H1 (cell line): Measurements from ENCODE around the gene HOGA1. TPM values are rescaled to one million over a fixed set of nuclear protein-coding genes. Genes with fewer than 3 reads are reported as not detected.
A peak's percentile ranks its signal among the peaks of the same experiment; 100 is the strongest.

Experiments used
- CTCF ChIA-PET: fragments of 300-600 bp; sonication (Branson Sonifier 250); formaldehyde crosslinking; loops from one replicate; lab custom pipeline; 2021; ENCODE audit not compliant: partially characterized antibody; lab: Charles Lee
- POLR2A ChIA-PET: fragments of 300-600 bp; sonication (Branson Sonifier 250); formaldehyde crosslinking; loops from one replicate; lab custom pipeline; 2021; ENCODE audit warnings: inconsistent platforms; ENCODE audit not compliant: partially characterized antibody; lab: Charles Lee
- DNase-seq, 2 experiments: peaks; one replicate each; pipeline versions ENCODE4 v3.0.0 to v3.0.0-alpha.2; 2010 to 2022; ENCODE audit warnings: low spot score in 2 of 2, low read depth in 1 of 2, mixed read lengths in 1 of 2
- FAIRE-seq: peaks from 2 replicates; lab custom pipeline; 2011; peaks lifted over from hg19 to GRCh38; lab: Jason Lieb, UNC
- H2AFZ ChIP-seq: 2 replicates; pipeline ENCODE4 v1.8.1; 2012; ENCODE audit warnings: low read length, inconsistent platforms
- H2AK5ac ChIP-seq: 2 replicates; pipeline ENCODE4 v1.6.1; 2013; ENCODE audit warnings: low read depth, low read length
- H2BK120ac ChIP-seq: replicated peaks from 2 replicates; pipeline ENCODE3; 2013; ENCODE audit warnings: low read depth, low read length, inconsistent platforms
- H2BK12ac ChIP-seq: 2 replicates; pipeline ENCODE4 v1.6.1; 2013; ENCODE audit warnings: low read depth, low read length
- H2BK15ac ChIP-seq: 2 replicates; pipeline ENCODE4 v1.6.1; 2013; ENCODE audit warnings: low read length
- H2BK20ac ChIP-seq: 2 replicates; pipeline ENCODE4 v1.6.1; 2013; ENCODE audit warnings: low read length
- H2BK5ac ChIP-seq: 2 replicates; pipeline ENCODE4 v1.6.1; 2013; ENCODE audit warnings: low read depth, low read length
- H3K14ac ChIP-seq: 2 replicates; pipeline ENCODE4 v1.6.1; 2013; ENCODE audit warnings: inconsistent platforms; ENCODE audit not compliant: insufficient read length
- H3K18ac ChIP-seq: 2 replicates; pipeline ENCODE4 v1.6.1; 2013; ENCODE audit warnings: low read length; ENCODE audit errors: extremely low read depth
- H3K23ac ChIP-seq: 2 replicates; pipeline ENCODE4 v1.6.1; 2013; ENCODE audit warnings: inconsistent platforms; ENCODE audit not compliant: insufficient read length
- H3K23me2 ChIP-seq: 2 replicates; pipeline ENCODE4 v1.6.1; 2013; ENCODE audit warnings: low read depth, low read length
- H3K27ac ChIP-seq: 2 replicates; pipeline ENCODE4 v1.6.1; 2011; ENCODE audit warnings: low read depth, low read length, inconsistent platforms
- H3K27me3 ChIP-seq, 4 experiments: replicated peaks in 1 of 4; 1 replicate in 1 of 4; 2 replicates in 3 of 4; pipeline versions ENCODE4 v1.6.1 to v1.8.1; 2011 to 2013; ENCODE audit warnings: low read length in 3 of 4, mild to moderate bottlenecking in 3 of 4, inconsistent platforms in 2 of 4, mixed read lengths in 2 of 4, moderate library complexity in 1 of 4; ENCODE audit not compliant: control insufficient read depth in 3 of 4, insufficient read depth in 3 of 4; ENCODE audit errors: extremely low read depth in 1 of 4
- H3K36me3 ChIP-seq, 4 experiments: 2 replicates each; pipeline versions ENCODE4 v1.6.1 to v1.8.1; 2011 to 2013; ENCODE audit warnings: mild to moderate bottlenecking in 4 of 4, low read length in 3 of 4, moderate library complexity in 2 of 4, control low read depth in 1 of 4, inconsistent platforms in 1 of 4; ENCODE audit not compliant: insufficient read depth in 4 of 4, control insufficient read depth in 2 of 4
- H3K4ac ChIP-seq: replicated peaks from 2 replicates; pipeline ENCODE3; 2013; ENCODE audit warnings: low read length, low read depth, mixed read lengths, inconsistent platforms; ENCODE audit not compliant: insufficient read length
- H3K4me1 ChIP-seq, 4 experiments: replicated peaks in 1 of 4; 1 replicate in 1 of 4; 2 replicates in 3 of 4; pipeline versions ENCODE4 v1.6.1 to v1.8.1; 2011 to 2013; ENCODE audit warnings: low read length in 3 of 4, inconsistent platforms in 2 of 4, mixed read lengths in 1 of 4; ENCODE audit not compliant: insufficient read depth in 4 of 4, control insufficient read depth in 3 of 4
- H3K4me2 ChIP-seq, 2 experiments: 2 replicates each; pipeline versions ENCODE4 v1.6.1 to v1.8.1; 2011 to 2013; ENCODE audit warnings: low read depth in 2 of 2, low read length in 2 of 2, control low read depth in 1 of 2, inconsistent platforms in 1 of 2, mild to moderate bottlenecking in 1 of 2; ENCODE audit not compliant: insufficient read depth in 1 of 2
- H3K4me3 ChIP-seq, 4 experiments: fragments of 200-600, 300-600 bp in 1 of 4; sonication (generic), shearing (Covaris generic), sonication (Bioruptor Twin) in 1 of 4; 2 replicates each; pipeline versions ENCODE4 v1.5.1 to v1.8.1; 2011 to 2016; ENCODE audit warnings: low read length in 4 of 4, low read depth in 3 of 4, control low read depth in 2 of 4, inconsistent platforms in 2 of 4, mild to moderate bottlenecking in 2 of 4, mixed read lengths in 1 of 4, moderate library complexity in 1 of 4; ENCODE audit not compliant: insufficient read depth in 2 of 4; ENCODE audit errors: extremely low read depth in 1 of 4
- H3K56ac ChIP-seq: replicated peaks from 2 replicates; pipeline ENCODE3; 2013; ENCODE audit warnings: low read depth, mild to moderate bottlenecking, mixed read lengths, low read length, inconsistent platforms; ENCODE audit not compliant: insufficient read length
- H3K79me1 ChIP-seq: 2 replicates; pipeline ENCODE4 v1.6.1; 2013; ENCODE audit warnings: low read depth, low read length, control low read depth
- H3K79me2 ChIP-seq, 2 experiments: 2 replicates each; pipeline versions ENCODE4 v1.6.1 to v1.8.1; 2012 to 2013; ENCODE audit warnings: low read length in 2 of 2, mild to moderate bottlenecking in 2 of 2, inconsistent platforms in 1 of 2; ENCODE audit not compliant: insufficient read depth in 2 of 2, control insufficient read depth in 1 of 2
- H3K9ac ChIP-seq, 4 experiments: replicated peaks in 1 of 4; 1 replicate in 1 of 4; 2 replicates in 3 of 4; pipeline versions ENCODE4 v1.6.1 to v1.8.1; 2011 to 2013; ENCODE audit warnings: low read depth in 3 of 4, low read length in 3 of 4, control low read depth in 2 of 4, mild to moderate bottlenecking in 2 of 4, moderate library complexity in 2 of 4, inconsistent platforms in 1 of 4; ENCODE audit errors: extremely low read depth in 1 of 4
- H3K9me3 ChIP-seq, 2 experiments: 2 replicates each; pipeline versions ENCODE4 v1.6.1 to v1.8.1; 2012 to 2013; ENCODE audit warnings: mild to moderate bottlenecking in 2 of 2, moderate library complexity in 2 of 2, control low read depth in 1 of 2, inconsistent platforms in 1 of 2, low read depth in 1 of 2, low read length in 1 of 2, mixed read lengths in 1 of 2; ENCODE audit not compliant: insufficient read depth in 2 of 2
- H4K20me1 ChIP-seq, 2 experiments: replicated peaks in 1 of 2; 2 replicates each; pipeline versions ENCODE3 to v1.8.1; 2011 to 2013; ENCODE audit warnings: inconsistent platforms in 2 of 2, low read length in 2 of 2, mild to moderate bottlenecking in 1 of 2; ENCODE audit not compliant: insufficient read depth in 2 of 2, control insufficient read depth in 1 of 2
- H4K5ac ChIP-seq: 2 replicates; pipeline ENCODE4 v1.6.1; 2013; ENCODE audit warnings: low read length, low read depth, mixed read lengths, inconsistent platforms; ENCODE audit not compliant: insufficient read length
- H4K8ac ChIP-seq: 2 replicates; pipeline ENCODE4 v1.8.0; 2013; ENCODE audit warnings: mild to moderate bottlenecking, moderate library complexity, low read length, inconsistent platforms; ENCODE audit not compliant: insufficient read depth; ENCODE audit errors: extremely low read depth
- H4K91ac ChIP-seq: replicated peaks from 2 replicates; pipeline ENCODE3; 2013; ENCODE audit warnings: low read length, mixed read lengths, inconsistent platforms; ENCODE audit not compliant: insufficient read length
- BRCA1 ChIP-seq: IDR thresholded peaks from 2 replicates; pipeline ENCODE4 v1.6.1; 2012; ENCODE audit warnings: low read depth, low read length, improper control_type of control experiment
- FOSL1 ChIP-seq: IDR thresholded peaks from 2 replicates; pipeline ENCODE4 v1.6.1; 2011; ENCODE audit warnings: mild to moderate bottlenecking, low read depth, low read length, moderate library complexity; ENCODE audit not compliant: insufficient read depth
- HDAC6 ChIP-seq: IDR thresholded peaks from one replicate; pipeline ENCODE4 v1.7.1; 2012; ENCODE audit warnings: low read depth, mild to moderate bottlenecking, inconsistent platforms, low read length, moderate library complexity
- JUN ChIP-seq: IDR thresholded peaks from 2 replicates; pipeline ENCODE4 v1.6.1; 2011; ENCODE audit warnings: low read depth, mild to moderate bottlenecking, improper control_type of control experiment, low read length
- KDM1A ChIP-seq: fragments of 200-600, 300-600 bp; sonication (generic); IDR thresholded peaks from 2 replicates; pipeline ENCODE4 v1.7.1; 2016; ENCODE audit warnings: mild to moderate bottlenecking, low read length, borderline replicate concordance
- KDM5A ChIP-seq: fragments of 200-600 bp; IDR thresholded peaks from 2 replicates; pipeline ENCODE4 v1.7.1; 2012; ENCODE audit warnings: mild to moderate bottlenecking, low read length, inconsistent platforms, mixed read lengths
- RNF2 ChIP-seq: fragments of 200-900, 300-1000 bp; sonication (generic); IDR thresholded peaks from 2 replicates; pipeline ENCODE4 v1.7.1; 2016; ENCODE audit warnings: borderline replicate concordance, low read depth, mild to moderate bottlenecking, antibody characterized with exemption, low read length; ENCODE audit not compliant: poor library complexity, severe bottlenecking; ENCODE audit errors: missing control alignments
- SAP30 ChIP-seq: fragments of 300-600 bp; sonication (generic); IDR thresholded peaks from 2 replicates; pipeline ENCODE4 v1.7.1; 2012; ENCODE audit warnings: low read length, moderate library complexity, mild to moderate bottlenecking, inconsistent platforms; ENCODE audit not compliant: insufficient read depth, insufficient replicate concordance
- SRF ChIP-seq: IDR thresholded peaks from 2 replicates; pipeline ENCODE4 v1.6.1; 2011; ENCODE audit warnings: mild to moderate bottlenecking, low read depth, low read length, moderate library complexity
- SUZ12 ChIP-seq: fragments of 200-600 bp; sonication (generic); IDR thresholded peaks from 2 replicates; pipeline ENCODE4 v1.6.1; 2012; ENCODE audit warnings: mild to moderate bottlenecking, inconsistent platforms, low read length, moderate library complexity, mixed read lengths
- TAF1 ChIP-seq: IDR thresholded peaks from 2 replicates; pipeline ENCODE4 v1.6.1; 2011; ENCODE audit warnings: mild to moderate bottlenecking, low read depth, low read length
- TAF7 ChIP-seq: optimal IDR thresholded peaks from 2 replicates; pipeline ENCODE3; 2011; ENCODE audit warnings: low read depth, mild to moderate bottlenecking, inconsistent platforms, low read length, moderate library complexity, borderline replicate concordance
- TBP ChIP-seq: IDR thresholded peaks from 2 replicates; pipeline ENCODE4 v1.6.1; 2011; ENCODE audit warnings: low read depth, low read length, improper control_type of control experiment
- WGBS, 2 experiments: shearing (Covaris generic) in 1 of 2; methylation state at CpG; one replicate each; pipeline versions ENCODE4 v1.1.6 to v1.1.7; 2013 to 2015; ENCODE audit warnings: low lambda C conversion rate in 2 of 2, mixed read lengths in 2 of 2, inconsistent platforms in 1 of 2, low coverage in 1 of 2, missing lambda C conversion rate in 1 of 2; ENCODE audit not compliant: insufficient replicate concordance in 2 of 2, insufficient coverage in 1 of 2, insufficient read length in 1 of 2; ENCODE audit errors: extremely low coverage in 1 of 2, missing lambda C conversion rate in 1 of 2; 5-methylcytosine and 5-hydroxymethylcytosine counted together
- polyA plus RNA-seq, 7 experiments: library from polyadenylated mRNA; depleted of rRNA in 3 of 7; stranded (reverse) in 5 of 7; unstranded in 2 of 7; fragments of >200 nt in 5 of 7; fragments of 200-250 nt in 2 of 7; gene quantifications; 1 replicate in 5 of 7; 2 replicates in 1 of 7; 4 replicates in 1 of 7; pipeline versions ENCODE4 v1.2.1 to v1.2.3, GENCODE V29; 2011 to 2013; ENCODE audit warnings: missing spikeins in 2 of 7, mixed read lengths in 2 of 7
- total RNA-seq: library from RNA; stranded (reverse); fragmentation: NEBNext Ultra II Directional; extraction: Animal tissue kit (Norgen Biotek cat#: 25700); gene quantifications from 2 replicates; pipeline ENCODE4 v1.2.1, GENCODE V29; 2021

HOGA1 gene
- total and polyA plus RNA-seq, 2 of the 8 experiments (the other 6 are each of a cell fraction or from before 2014, with no cell fraction given), result 0.28 to 1.00 TPM

- Histone ChIP-seq H3K4me1 (peaks cover 0 to 21% (median 9%) of the 10 kb centered on the region in 4 experiments; a peak in 6 of 7 replicates), H3K4me3 (no peak overlapping the region), H4K20me1 (no peaks in the 10 kb centered on the region), H3K27ac (0 out of 2 replicates have a peak overlapping the region, but pooled peaks have one; percentile 13), H3K56ac (no peak overlapping the region), H4K91ac (peak overlapping the region; percentile 46), H2AK5ac (peak overlapping the region; percentile 26; the same call in 1 of the 2 replicates), H3K79me2 (peaks cover 0 to 6% of the 10 kb centered on the region in 2 experiments; a peak in 1 of 4 replicates), H4K8ac (no peak overlapping the region), H3K36me3 (no peaks in the 10 kb centered on the region), H3K23me2 (no peaks in the 10 kb centered on the region), H2BK20ac (no peak overlapping the region), H3K4ac (no peak overlapping the region), H3K14ac (no peak overlapping the region), H3K23ac (no peak overlapping the region), H2BK15ac (no peak overlapping the region), H3K27me3 (no peaks in the 10 kb centered on the region), H3K4me2 (no peak overlapping the region), H3K79me1 (peaks cover 2% of the 10 kb centered on the region), H2BK5ac (no peak overlapping the region; the same call in 1 of the 2 replicates), H3K18ac (no peak overlapping the region), H2BK120ac (no peak overlapping the region), H2AFZ (no peak overlapping the region), H2BK12ac (no peak overlapping the region), H3K9me3 (no peaks in the 10 kb centered on the region), H4K5ac (no peak overlapping the region), H3K9ac (no peak overlapping the region; a peak in 1 of 7 replicates)
- 88% methylated on average over 4 of the region's 4 CpGs; no CpG with 5 or more reads in 1 of the 2 experiments for WGBS, 2 experiments
- no peak for DNase-seq
- POLR2A ChIA-PET, result interaction anchor here (0.8 to 2.1 kb wide), 5 partner anchors 9 to 85 kb away, joined by 3 to 6 read pairs (median 4); no protein-coding TSS in a partner anchor
- CTCF ChIA-PET, result interaction anchor here (1.1 to 14.7 kb wide), 12 partner anchors 14 to 171 kb away, joined by 3 to 388 read pairs (median 5); partner anchors contain the start of genes ANKRD2 and C10orf62
- FAIRE-seq, result no peak
- TF ChIP-seq SAP30 (no peak), JUN (no peak), RNF2 (no peak), BRCA1 (no peak), SRF (no peak), SUZ12 (no peak), TAF7 (no peak), KDM5A (no peak), FOSL1 (no peak), KDM1A (no peak), TAF1 (no peak), HDAC6 (no peak), TBP (no peak)
These were observed 45.8 kb upstream of the HOGA1 start for GRCh38 chr10:97538411-97538810.
